PFSK-1 (cell line): ENCODE data around the gene CLIP3.

Experiments
- FOXP2 ChIP-seq: optimal IDR thresholded peaks from 2 replicates; pipeline ENCODE3; 2011; ENCODE audit warnings: borderline replicate concordance, control low read depth, inconsistent platforms; ENCODE audit not compliant: insufficient read depth; ENCODE audit errors: extremely low read length, extremely low read depth
- POLR2AphosphoS5 ChIP-seq: IDR thresholded peaks from 2 replicates; pipeline ENCODE4 v1.6.1; 2012; ENCODE audit warnings: low read depth, mild to moderate bottlenecking, control low read depth, low read length, moderate library complexity
- SIN3A ChIP-seq: IDR thresholded peaks from 2 replicates; pipeline ENCODE4 v1.6.1; 2012; ENCODE audit warnings: mild to moderate bottlenecking, low read length, moderate library complexity, borderline replicate concordance; ENCODE audit not compliant: insufficient read depth
- TAF1 ChIP-seq: IDR thresholded peaks from 2 replicates; pipeline ENCODE4 v1.6.1; 2012; ENCODE audit warnings: low read length, control low read depth, borderline replicate concordance; ENCODE audit not compliant: insufficient read depth
- TF ChIP-seq, protein P1 (sequence below), 2 experiments: IDR thresholded peaks; 2 replicates each; pipeline versions ENCODE4 v1.6.1 to v1.8.0; 2011 to 2012; ENCODE audit warnings: low read depth in 2 of 2, low read length in 2 of 2, control low read depth in 1 of 2, inconsistent platforms in 1 of 2, mild to moderate bottlenecking in 1 of 2, moderate library complexity in 1 of 2; ENCODE audit not compliant: insufficient read depth in 1 of 2

The CLIP3 gene

DNA sequence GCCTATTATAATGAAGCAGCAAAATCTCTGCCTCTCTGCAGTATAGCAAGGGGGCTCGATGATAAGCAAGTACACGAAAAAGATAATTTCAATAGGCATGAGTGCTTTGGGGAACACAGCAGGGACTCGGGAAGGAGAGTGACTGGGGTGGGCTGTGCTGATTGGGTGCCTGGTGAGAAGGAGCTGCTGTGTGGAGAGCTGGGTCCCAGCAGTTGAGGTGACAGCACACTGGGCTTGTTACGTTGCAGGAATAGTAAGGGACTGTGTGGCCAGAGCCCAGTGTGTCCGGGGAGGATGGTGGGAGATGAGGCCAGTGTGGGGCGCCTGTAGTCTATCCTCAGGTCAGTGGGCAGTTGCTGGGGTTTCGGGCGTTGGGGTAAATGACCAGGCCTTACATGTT, 39.4 kb upstream of the CLIP3 start:
- TF ChIP-seq FOXP2 (no peak), SIN3A (no peak), TAF1 (no peak), POLR2AphosphoS5 (no peak)
- TF ChIP-seq, protein P1, sequence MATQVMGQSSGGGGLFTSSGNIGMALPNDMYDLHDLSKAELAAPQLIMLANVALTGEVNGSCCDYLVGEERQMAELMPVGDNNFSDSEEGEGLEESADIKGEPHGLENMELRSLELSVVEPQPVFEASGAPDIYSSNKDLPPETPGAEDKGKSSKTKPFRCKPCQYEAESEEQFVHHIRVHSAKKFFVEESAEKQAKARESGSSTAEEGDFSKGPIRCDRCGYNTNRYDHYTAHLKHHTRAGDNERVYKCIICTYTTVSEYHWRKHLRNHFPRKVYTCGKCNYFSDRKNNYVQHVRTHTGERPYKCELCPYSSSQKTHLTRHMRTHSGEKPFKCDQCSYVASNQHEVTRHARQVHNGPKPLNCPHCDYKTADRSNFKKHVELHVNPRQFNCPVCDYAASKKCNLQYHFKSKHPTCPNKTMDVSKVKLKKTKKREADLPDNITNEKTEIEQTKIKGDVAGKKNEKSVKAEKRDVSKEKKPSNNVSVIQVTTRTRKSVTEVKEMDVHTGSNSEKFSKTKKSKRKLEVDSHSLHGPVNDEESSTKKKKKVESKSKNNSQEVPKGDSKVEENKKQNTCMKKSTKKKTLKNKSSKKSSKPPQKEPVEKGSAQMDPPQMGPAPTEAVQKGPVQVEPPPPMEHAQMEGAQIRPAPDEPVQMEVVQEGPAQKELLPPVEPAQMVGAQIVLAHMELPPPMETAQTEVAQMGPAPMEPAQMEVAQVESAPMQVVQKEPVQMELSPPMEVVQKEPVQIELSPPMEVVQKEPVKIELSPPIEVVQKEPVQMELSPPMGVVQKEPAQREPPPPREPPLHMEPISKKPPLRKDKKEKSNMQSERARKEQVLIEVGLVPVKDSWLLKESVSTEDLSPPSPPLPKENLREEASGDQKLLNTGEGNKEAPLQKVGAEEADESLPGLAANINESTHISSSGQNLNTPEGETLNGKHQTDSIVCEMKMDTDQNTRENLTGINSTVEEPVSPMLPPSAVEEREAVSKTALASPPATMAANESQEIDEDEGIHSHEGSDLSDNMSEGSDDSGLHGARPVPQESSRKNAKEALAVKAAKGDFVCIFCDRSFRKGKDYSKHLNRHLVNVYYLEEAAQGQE (IDR thresholded peaks at IDR 0.05; ENCODE audit: insufficient read depth in 1 of 2, low read depth in 2 of 2, low read length in 2 of 2): no peak

DNA sequence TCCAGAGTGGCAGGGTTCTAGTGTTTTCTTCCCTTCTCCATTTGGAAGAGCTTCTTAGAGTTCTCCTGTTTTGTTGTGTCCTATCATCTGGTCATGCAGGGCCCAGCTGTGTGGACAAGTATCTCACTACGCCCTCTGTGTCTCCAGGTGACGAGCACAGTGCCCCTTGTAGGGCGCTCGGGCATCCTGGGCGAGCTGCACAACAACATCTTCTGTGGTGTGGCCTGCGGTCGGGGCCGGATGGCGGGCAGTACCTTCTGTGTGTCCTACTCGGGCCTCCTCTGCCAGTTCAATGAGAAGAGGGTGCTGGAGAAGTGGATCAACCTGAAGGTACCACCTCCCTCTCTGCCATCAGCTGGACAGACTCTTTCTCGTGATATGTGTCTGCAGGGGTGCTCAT, 35.0 kb upstream of the CLIP3 start:
- TF ChIP-seq, protein P1 (IDR thresholded peaks at IDR 0.05; ENCODE audit: insufficient read depth in 1 of 2, low read depth in 2 of 2, low read length in 2 of 2): no peak
- no peak for TF ChIP-seq POLR2AphosphoS5
- TF ChIP-seq TAF1: no peak
- TF ChIP-seq SIN3A: no peak
- no peak for TF ChIP-seq FOXP2

DNA sequence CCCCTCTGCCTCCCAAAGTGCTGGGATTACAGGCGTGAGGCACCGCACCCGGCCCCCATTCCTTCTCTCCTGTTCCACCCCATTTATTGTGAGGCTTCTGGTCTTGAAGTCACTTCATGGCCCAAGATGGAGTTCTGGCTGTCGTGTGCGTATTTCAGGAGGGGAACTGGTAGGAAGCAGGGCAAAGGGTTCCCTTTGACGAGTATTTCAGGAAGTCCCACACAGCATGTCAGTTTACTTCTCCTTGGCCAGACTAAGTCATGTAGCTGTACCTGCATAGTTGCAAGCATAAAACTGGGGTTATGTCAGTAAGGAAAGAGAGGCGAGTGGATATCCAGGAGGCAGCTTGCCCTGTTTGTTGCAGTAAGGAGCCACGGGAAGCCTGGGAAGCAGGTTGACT, 32.2 kb upstream of the CLIP3 start:
- TF ChIP-seq TAF1: no peak
- TF ChIP-seq FOXP2: no peak
- TF ChIP-seq POLR2AphosphoS5: no peak
- TF ChIP-seq, protein P1 (IDR thresholded peaks at IDR 0.05; ENCODE audit: insufficient read depth in 1 of 2, low read depth in 2 of 2, low read length in 2 of 2): no peak
- no peak for TF ChIP-seq SIN3A

DNA sequence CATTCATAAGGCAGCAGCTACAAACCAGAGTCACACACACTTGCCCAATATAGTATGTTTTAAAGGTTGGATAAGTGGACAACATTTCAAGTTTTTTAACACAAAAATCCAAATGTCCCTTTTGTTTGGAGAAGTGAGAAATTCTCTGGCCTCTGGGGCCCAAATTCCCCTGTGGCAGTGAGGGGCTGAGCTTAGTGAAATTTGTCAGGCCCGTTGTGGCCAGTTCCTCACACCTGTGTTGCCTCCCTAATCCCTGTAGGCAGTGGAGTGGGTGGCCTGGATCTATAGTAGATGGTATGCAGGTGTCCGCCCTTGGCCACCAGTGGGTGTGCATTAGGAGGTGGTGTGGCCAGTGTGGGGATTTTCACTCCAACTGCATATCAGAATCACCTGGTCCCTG, 28.7 kb upstream of the CLIP3 start:
- TF ChIP-seq, protein P1 (IDR thresholded peaks at IDR 0.05; ENCODE audit: insufficient read depth in 1 of 2, low read depth in 2 of 2, low read length in 2 of 2): no peak
- TF ChIP-seq FOXP2: no peak
- TF ChIP-seq TAF1: no peak
- TF ChIP-seq SIN3A: no peak
- no peak for TF ChIP-seq POLR2AphosphoS5

DNA sequence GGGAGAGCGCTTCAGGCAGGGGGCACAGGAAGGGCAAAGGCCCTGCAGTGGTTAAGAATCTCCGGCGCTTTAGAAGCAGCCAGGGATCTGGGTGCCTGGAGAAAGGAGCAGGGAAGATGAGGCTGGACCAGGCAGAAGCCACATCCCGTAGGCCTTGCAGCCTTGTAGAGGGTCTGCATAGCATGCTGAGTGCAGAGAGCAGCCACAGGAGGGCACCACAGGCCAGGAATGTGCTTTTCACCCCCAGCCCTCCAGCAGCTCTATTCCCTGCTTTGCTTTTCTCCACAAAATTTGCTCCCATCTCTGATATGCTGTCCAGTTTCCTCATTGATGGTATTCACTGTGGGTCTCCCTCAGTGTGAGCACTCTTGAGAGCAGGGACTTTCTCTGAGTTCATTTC, 27.8 kb upstream of the CLIP3 start:
- peak; percentile 22 for TF ChIP-seq FOXP2
- TF ChIP-seq SIN3A: no peak
